Astrocyte (in vitro differentiated cells and primary cell): ENCODE measurements around the gene ZNF582. TPM values are rescaled to one million over a fixed set of nuclear protein-coding genes. Genes with fewer than 3 reads are reported as not detected.

ENCODE experiments used
- DNase-seq: peaks from one replicate; pipeline ENCODE4 v3.0.0-alpha.2; 2010; ENCODE audit warnings: low read depth
- FAIRE-seq: peaks from 2 replicates; lab custom pipeline; 2011; peaks lifted over from hg19 to GRCh38; lab: Jason Lieb, UNC
- H2AFZ ChIP-seq: 2 replicates; pipeline ENCODE4 v1.6.0; 2012; ENCODE audit warnings: low read depth, low read length, inconsistent platforms
- H3K27ac ChIP-seq: 2 replicates; pipeline ENCODE4 v1.5.1; 2011; ENCODE audit warnings: low read depth, low read length, inconsistent platforms
- H3K27me3 ChIP-seq: 2 replicates; pipeline ENCODE4 v1.6.0; 2011; ENCODE audit warnings: low read length, inconsistent platforms; ENCODE audit not compliant: insufficient read depth
- H3K36me3 ChIP-seq: 2 replicates; pipeline ENCODE4 v1.5.1; 2011; ENCODE audit warnings: low read length, inconsistent platforms; ENCODE audit not compliant: insufficient read depth
- H3K4me1 ChIP-seq: 2 replicates; pipeline ENCODE4 v1.5.1; 2011; ENCODE audit warnings: low read length, inconsistent platforms; ENCODE audit not compliant: insufficient read depth
- H3K4me2 ChIP-seq: 2 replicates; pipeline ENCODE4 v1.6.0; 2012; ENCODE audit warnings: low read length, inconsistent platforms
- H3K4me3 ChIP-seq: 2 replicates; pipeline ENCODE4 v1.5.1; 2011; ENCODE audit warnings: low read depth, mild to moderate bottlenecking, low read length, inconsistent platforms; ENCODE audit not compliant: insufficient read depth
- H3K79me2 ChIP-seq: 2 replicates; pipeline ENCODE4 v1.6.0; 2012; ENCODE audit warnings: mild to moderate bottlenecking, low read length, inconsistent platforms; ENCODE audit not compliant: insufficient read depth
- H3K9ac ChIP-seq: 2 replicates; pipeline ENCODE4 v1.6.0; 2012; ENCODE audit warnings: mild to moderate bottlenecking, low read length, inconsistent platforms
- H3K9me3 ChIP-seq: 2 replicates; pipeline ENCODE4 v1.5.1; 2012; ENCODE audit warnings: low read depth, mild to moderate bottlenecking, low read length, inconsistent platforms; ENCODE audit not compliant: insufficient read depth
- H4K20me1 ChIP-seq: 2 replicates; pipeline ENCODE4 v1.6.0; 2012; ENCODE audit warnings: low read length, inconsistent platforms; ENCODE audit not compliant: insufficient read depth
- H3K27ac Mint-ChIP-seq: one replicate; pipeline ENCODE4 v1.8.0; 2021; ENCODE audit warnings: mild to moderate bottlenecking, mixed read lengths; ENCODE audit not compliant: unreplicated experiment
- H3K27me3 Mint-ChIP-seq: one replicate; pipeline ENCODE4 v1.8.0; 2021; ENCODE audit warnings: low read depth, mixed read lengths; ENCODE audit not compliant: unreplicated experiment
- H3K36me3 Mint-ChIP-seq: one replicate; pipeline ENCODE4 v1.8.0; 2021; ENCODE audit warnings: low read depth, mixed read lengths; ENCODE audit not compliant: unreplicated experiment
- H3K4me1 Mint-ChIP-seq: one replicate; pipeline ENCODE4 v1.8.0; 2021; ENCODE audit warnings: low read depth, mixed read lengths; ENCODE audit not compliant: unreplicated experiment
- H3K4me3 Mint-ChIP-seq: one replicate; pipeline ENCODE4 v1.8.0; 2021; ENCODE audit warnings: mild to moderate bottlenecking, moderate library complexity, mixed read lengths; ENCODE audit not compliant: unreplicated experiment
- H3K9me3 Mint-ChIP-seq: one replicate; pipeline ENCODE4 v1.8.0; 2021; ENCODE audit warnings: mild to moderate bottlenecking, mixed read lengths; ENCODE audit not compliant: unreplicated experiment
- EZH2 ChIP-seq: IDR thresholded peaks from 2 replicates; pipeline ENCODE4 v1.6.1; 2012; ENCODE audit warnings: mild to moderate bottlenecking, low read length, inconsistent platforms; ENCODE audit not compliant: insufficient read depth
- total RNA-seq: library from RNA; stranded (reverse); gene quantifications from 2 replicates; pipeline ENCODE4 v1.2.1, GENCODE V29; 2021
- TF ChIP-seq, protein P1 (sequence below): IDR thresholded peaks from 2 replicates; pipeline ENCODE4 v1.5.1; 2011; ENCODE audit warnings: low read depth, mild to moderate bottlenecking, inconsistent platforms, low read length, moderate library complexity; ENCODE audit not compliant: insufficient read depth

The ZNF582 gene
- total RNA-seq, 1 donor from 2014 or later = 4.9 TPM

DNA sequence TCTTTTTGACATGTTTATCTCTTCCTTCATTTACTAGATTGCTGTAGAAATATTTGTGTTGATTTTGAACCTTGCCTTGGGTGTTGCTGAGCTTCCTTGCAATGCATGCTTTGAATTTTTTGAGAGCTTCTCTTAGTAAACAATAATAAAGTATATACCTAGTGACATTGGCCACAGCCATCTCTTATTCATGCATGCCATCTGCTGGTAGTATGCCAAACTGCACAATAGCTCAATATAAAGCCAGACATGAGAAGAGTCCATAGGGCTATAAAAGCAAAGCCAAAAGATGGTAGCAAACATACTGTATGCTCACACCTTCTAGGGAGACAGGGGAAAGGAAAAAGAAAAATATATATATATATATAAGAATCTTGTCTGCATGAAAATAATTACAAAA, 59.8 kb downstream of the ZNF582 start:
- Histone ChIP-seq H4K20me1 (no peaks in the 10 kb centered on the region), H3K9me3 (peaks cover 4% of the 10 kb centered on the region), H3K27me3 (no peaks in the 10 kb centered on the region), H3K4me2 (no peak overlapping the region), H2AFZ (no peak overlapping the region), H3K79me2 (no peaks in the 10 kb centered on the region), H3K4me1 (no peaks in the 10 kb centered on the region), H3K9ac (no peak overlapping the region), H3K4me3 (no peak overlapping the region), H3K36me3 (no peaks in the 10 kb centered on the region), H3K27ac (no peak overlapping the region)
- no peaks in the 10 kb centered on the region for H3K36me3 Mint-ChIP-seq
- H3K27ac Mint-ChIP-seq = no peak overlapping the region
- DNase-seq (peak; percentile 16), FAIRE-seq (no peak)
- H3K4me3 Mint-ChIP-seq = no peak overlapping the region
- H3K9me3 Mint-ChIP-seq = peaks cover 8% of the 10 kb centered on the region
- TF ChIP-seq, protein P1, sequence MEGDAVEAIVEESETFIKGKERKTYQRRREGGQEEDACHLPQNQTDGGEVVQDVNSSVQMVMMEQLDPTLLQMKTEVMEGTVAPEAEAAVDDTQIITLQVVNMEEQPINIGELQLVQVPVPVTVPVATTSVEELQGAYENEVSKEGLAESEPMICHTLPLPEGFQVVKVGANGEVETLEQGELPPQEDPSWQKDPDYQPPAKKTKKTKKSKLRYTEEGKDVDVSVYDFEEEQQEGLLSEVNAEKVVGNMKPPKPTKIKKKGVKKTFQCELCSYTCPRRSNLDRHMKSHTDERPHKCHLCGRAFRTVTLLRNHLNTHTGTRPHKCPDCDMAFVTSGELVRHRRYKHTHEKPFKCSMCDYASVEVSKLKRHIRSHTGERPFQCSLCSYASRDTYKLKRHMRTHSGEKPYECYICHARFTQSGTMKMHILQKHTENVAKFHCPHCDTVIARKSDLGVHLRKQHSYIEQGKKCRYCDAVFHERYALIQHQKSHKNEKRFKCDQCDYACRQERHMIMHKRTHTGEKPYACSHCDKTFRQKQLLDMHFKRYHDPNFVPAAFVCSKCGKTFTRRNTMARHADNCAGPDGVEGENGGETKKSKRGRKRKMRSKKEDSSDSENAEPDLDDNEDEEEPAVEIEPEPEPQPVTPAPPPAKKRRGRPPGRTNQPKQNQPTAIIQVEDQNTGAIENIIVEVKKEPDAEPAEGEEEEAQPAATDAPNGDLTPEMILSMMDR = peak; percentile 74
- TF ChIP-seq EZH2 = no peak
- no peaks in the 10 kb centered on the region for H3K27me3 Mint-ChIP-seq
- H3K4me1 Mint-ChIP-seq = no peaks in the 10 kb centered on the region

Other genes with a start within 250 kb of the ZNF582 start
- not detected in 2 replicates for gene GALP, start 217.5 kb downstream of the ZNF582 start, total RNA-seq
- not detected in 2 replicates for gene ZSCAN5B, start 195.8 kb downstream of the ZNF582 start, total RNA-seq
- not detected in 2 replicates for gene ZSCAN5C, start 191.3 kb downstream of the ZNF582 start, total RNA-seq
- not detected in 2 replicates for gene EDDM13, start 120.8 kb downstream of the ZNF582 start, total RNA-seq
- gene ZSCAN5A, start 78.7 kb downstream of the ZNF582 start, total RNA-seq = 6.6 and 7.2 TPM in 2 replicates
- gene ZNF583, start 10.8 kb upstream of the ZNF582 start, total RNA-seq = 6.4 and 8.1 TPM in 2 replicates
- 0.50 and 0.64 TPM in 2 replicates for gene ZNF667, start 83.8 kb upstream of the ZNF582 start, total RNA-seq
- gene ZNF471, start 114.3 kb upstream of the ZNF582 start, total RNA-seq = 0.26 and 0.77 TPM in 2 replicates
- gene ZFP28, start 145.4 kb upstream of the ZNF582 start, total RNA-seq = 2.3 and 3.2 TPM in 2 replicates
- 4.9 and 6.8 TPM in 2 replicates for gene ZNF470, start 173.9 kb upstream of the ZNF582 start, total RNA-seq
- 10.9 and 12.2 TPM in 2 replicates for gene ZNF71, start 201.8 kb upstream of the ZNF582 start, total RNA-seq
- gene SMIM17, start 249.6 kb upstream of the ZNF582 start, total RNA-seq = 0.27 TPM in 1 of 2 replicates, not detected in the other